NCI-H128 (cell line): ENCODE data around the gene HINT2.

Source experiments
- DNase-seq: peaks from one replicate; lab custom pipeline; 2025; ENCODE audit not compliant: unreplicated experiment; lab: John Stamatoyannopoulos, UW

HINT2 gene

GRCh38 chr9:35812025-35812602, 2.7 kb downstream of the HINT2 start, which contains the start of gene SPAG8:
Gene SPAG8 (minus strand): TSS chr9:35812262. CDS start chr9:35812147, 115 bp downstream.
- DNase-seq = peak; percentile 89

GRCh38 chr9:35811381-35812024, 3.3 kb downstream of the HINT2 start:
- DNase-seq = no peak

GRCh38 chr9:35810122-35810521, 4.7 kb downstream of the HINT2 start:
- DNase-seq = no peak

- DNase-seq = no peak
Observed at GRCh38 chr9:35808433-35808832, 6.4 kb downstream of the HINT2 start.

GRCh38 chr9:35806101-35806500, 8.7 kb downstream of the HINT2 start:
- no peak for DNase-seq

GRCh38 chr9:35801328-35802128, 13.3 kb downstream of the HINT2 start:
- no peak for DNase-seq

GRCh38 chr9:35800530-35800929, 14.3 kb downstream of the HINT2 start:
- DNase-seq = no peak

GRCh38 chr9:35798658-35799374, 16.0 kb downstream of the HINT2 start:
- DNase-seq = no peak

- no peak for DNase-seq
Observed at GRCh38 chr9:35797311-35798109, 17.3 kb downstream of the HINT2 start.

GRCh38 chr9:35795695-35796094, 19.1 kb downstream of the HINT2 start:
- no peak for DNase-seq

- no peak for DNase-seq
Observed at GRCh38 chr9:35793461-35793860, 21.4 kb downstream of the HINT2 start.

- DNase-seq = no peak
Observed at GRCh38 chr9:35792826-35793225, 22.0 kb downstream of the HINT2 start.

- no peak for DNase-seq
Observed at GRCh38 chr9:35792024-35792813, 22.6 kb downstream of the HINT2 start.

GRCh38 chr9:35791297-35791921, 23.4 kb downstream of the HINT2 start, which contains the start of gene NPR2:
Gene NPR2 (plus strand): TSS chr9:35791591. CDS start chr9:35792409, 818 bp downstream.
- DNase-seq = no peak

- DNase-seq = peak; percentile 47
Observed at GRCh38 chr9:35790385-35791296, 24.2 kb downstream of the HINT2 start.

- no peak for DNase-seq
Observed at GRCh38 chr9:35790025-35790384, 24.8 kb downstream of the HINT2 start.

- no peak for DNase-seq
Observed at GRCh38 chr9:35789541-35789940, 25.3 kb downstream of the HINT2 start.

- DNase-seq = no peak
Observed at GRCh38 chr9:35783418-35783817, 31.4 kb downstream of the HINT2 start.
